Stimulated activated CD4-positive, alpha-beta T cell treated with anti-CD3 and anti-CD28 coated beads, Interleukin-12 subunit alpha, Interleukin-12 subunit beta, amount 100 ng/mL, for 4 hours (primary cell): ENCODE measurements around the gene NUP54.

Experiments used
- DNase-seq: peaks from one replicate; pipeline ENCODE4 v3.0.0-alpha.2; 2020

The NUP54 gene

GRCh38 chr4:76148142-76148865 is at the start of gene NUP54:
TSS of gene NUP54 (minus strand) at chr4:76148397. CDS start at chr4:76148374, 23 bp downstream.
- DNase-seq = peak; percentile 93

GRCh38 chr4:76197031-76197743 is 49.0 kb upstream of the NUP54 start:
- DNase-seq = no peak

- no peak for DNase-seq
Observed at GRCh38 chr4:76196376-76196775, 48.2 kb upstream of the NUP54 start.

GRCh38 chr4:76195326-76195725 is 47.1 kb upstream of the NUP54 start:
- DNase-seq = no peak

GRCh38 chr4:76194325-76194724 is 46.1 kb upstream of the NUP54 start:
- no peak for DNase-seq

GRCh38 chr4:76192236-76192635 is 44.0 kb upstream of the NUP54 start:
- no peak for DNase-seq

- no peak for DNase-seq
Observed at GRCh38 chr4:76188557-76188956, 40.4 kb upstream of the NUP54 start.

- DNase-seq = no peak
Observed at GRCh38 chr4:76188149-76188548, 40.0 kb upstream of the NUP54 start.

GRCh38 chr4:76187152-76187551 is 39.0 kb upstream of the NUP54 start:
- no peak for DNase-seq

- DNase-seq = no peak
Observed at GRCh38 chr4:76182463-76182862, 34.3 kb upstream of the NUP54 start.

GRCh38 chr4:76179398-76180318 is 31.5 kb upstream of the NUP54 start:
- peak; percentile 79 for DNase-seq

- no peak for DNase-seq
Observed at GRCh38 chr4:76178296-76178695, 30.1 kb upstream of the NUP54 start.

GRCh38 chr4:76177709-76178108 is 29.5 kb upstream of the NUP54 start:
- DNase-seq = no peak

- DNase-seq = no peak
Observed at GRCh38 chr4:76175336-76175735, 27.1 kb upstream of the NUP54 start.

- no peak for DNase-seq
Observed at GRCh38 chr4:76174216-76174615, 26.0 kb upstream of the NUP54 start.

- no peak for DNase-seq
Observed at GRCh38 chr4:76168688-76169087, 20.5 kb upstream of the NUP54 start.

GRCh38 chr4:76166480-76166879 is 18.3 kb upstream of the NUP54 start:
- DNase-seq = no peak

GRCh38 chr4:76160355-76160754 is 12.2 kb upstream of the NUP54 start:
- no peak for DNase-seq

GRCh38 chr4:76156635-76157034 is 8.4 kb upstream of the NUP54 start:
- DNase-seq = no peak

GRCh38 chr4:76155979-76156378 is 7.8 kb upstream of the NUP54 start:
- DNase-seq = no peak

GRCh38 chr4:76153356-76153755 is 5.2 kb upstream of the NUP54 start:
- no peak for DNase-seq

GRCh38 chr4:76147454-76148141 is 599 bp downstream of the NUP54 start:
- DNase-seq = peak; percentile 21

- no peak for DNase-seq
Observed at GRCh38 chr4:76144546-76144945, 3.7 kb downstream of the NUP54 start.
